Neural progenitor cell (in vitro differentiated cells): ENCODE measurements around the gene PLK2. TPM values are rescaled to one million over a fixed set of nuclear protein-coding genes. Genes with fewer than 3 reads are reported as not detected.

Source experiments
- DNase-seq: peaks from one replicate; pipeline ENCODE4 v3.0.0-alpha.2; 2016; ENCODE audit warnings: low spot score
- H2AFZ ChIP-seq: fragments of 200-600 bp; sonication (generic); replicated peaks from 2 replicates; pipeline ENCODE4 v1.6.1; 2016; ENCODE audit warnings: antibody characterized with exemption
- H3F3A ChIP-seq: fragments of 200-600 bp; sonication (generic); 2 replicates; pipeline ENCODE4 v1.6.1; 2016; ENCODE audit warnings: antibody characterized with exemption, low read depth
- H3K27ac ChIP-seq: fragments of 200-600 bp; sonication (generic); 2 replicates; pipeline ENCODE4 v1.5.1; 2016; ENCODE audit warnings: mild to moderate bottlenecking
- H3K27me3 ChIP-seq: fragments of 200-600 bp; sonication (generic); 2 replicates; pipeline ENCODE4 v1.6.1; 2016; ENCODE audit warnings: mild to moderate bottlenecking, moderate library complexity
- H3K36me3 ChIP-seq: fragments of 200-600 bp; sonication (generic); 2 replicates; pipeline ENCODE4 v1.5.1; 2016
- H3K4me1 ChIP-seq: fragments of 200-600 bp; sonication (generic); 2 replicates; pipeline ENCODE4 v1.6.1; 2016; ENCODE audit warnings: mixed run types
- H3K4me2 ChIP-seq: fragments of 200-600 bp; sonication (generic); 2 replicates; pipeline ENCODE4 v1.6.1; 2016
- H3K4me3 ChIP-seq: fragments of 200-600 bp; sonication (generic); 2 replicates; pipeline ENCODE4 v1.5.1; 2016
- H3K79me2 ChIP-seq: fragments of 200-600 bp; sonication (generic); 2 replicates; pipeline ENCODE4 v1.6.1; 2016; ENCODE audit warnings: low read depth
- H3K9ac ChIP-seq: fragments of 200-600 bp; sonication (generic); 2 replicates; pipeline ENCODE4 v1.6.1; 2016
- H3K9me3 ChIP-seq: fragments of 200-600 bp; sonication (generic); 2 replicates; pipeline ENCODE4 v1.5.1; 2016; ENCODE audit warnings: low read depth
- H4K20me1 ChIP-seq: fragments of 200-600 bp; sonication (generic); 2 replicates; pipeline ENCODE4 v1.6.1; 2016; ENCODE audit warnings: low read depth
- H3K27ac Mint-ChIP-seq: 3 replicates; pipeline ENCODE4 v1.8.0; 2021; ENCODE audit warnings: mixed read lengths
- H3K27me3 Mint-ChIP-seq: 2 replicates; pipeline ENCODE4 v1.8.0; 2022; ENCODE audit warnings: low read depth, mild to moderate bottlenecking, inconsistent platforms, moderate library complexity, mixed read lengths; ENCODE audit not compliant: insufficient read depth
- H3K36me3 Mint-ChIP-seq: 3 replicates; pipeline ENCODE4 v1.8.0; 2021; ENCODE audit warnings: mixed read lengths
- H3K4me1 Mint-ChIP-seq: 3 replicates; pipeline ENCODE4 v1.8.0; 2021; ENCODE audit warnings: mixed read lengths
- H3K4me3 Mint-ChIP-seq: 3 replicates; pipeline ENCODE4 v1.8.0; 2021; ENCODE audit warnings: mild to moderate bottlenecking, moderate library complexity, mixed read lengths
- H3K9me3 Mint-ChIP-seq: 3 replicates; pipeline ENCODE4 v1.8.0; 2020; ENCODE audit warnings: mixed read lengths
- EZH2 ChIP-seq: fragments of 200-600 bp; sonication (generic); IDR thresholded peaks from 2 replicates; pipeline ENCODE4 v1.6.1; 2017; ENCODE audit warnings: antibody characterized with exemption, mild to moderate bottlenecking, moderate library complexity
- EZH2phosphoT487 ChIP-seq: fragments of 200-600 bp; sonication (generic); IDR thresholded peaks from 2 replicates; pipeline ENCODE4 v1.6.1; 2017; ENCODE audit warnings: antibody characterized with exemption
- total RNA-seq: library from RNA; depleted of rRNA; stranded (reverse); fragments of >200 nt; gene quantifications from 2 replicates; pipeline ENCODE4 v1.2.3, GENCODE V29; 2015; ENCODE audit warnings: low replicate concordance
- TF ChIP-seq, protein P1 (sequence below): fragments of 200-600 bp; sonication (generic); IDR thresholded peaks from 2 replicates; pipeline ENCODE4 v1.5.1; 2017; ENCODE audit warnings: antibody characterized with exemption, mild to moderate bottlenecking

Gene PLK2
- total RNA-seq, 1 donor from 2014 or later: 10.1 TPM

DNA sequence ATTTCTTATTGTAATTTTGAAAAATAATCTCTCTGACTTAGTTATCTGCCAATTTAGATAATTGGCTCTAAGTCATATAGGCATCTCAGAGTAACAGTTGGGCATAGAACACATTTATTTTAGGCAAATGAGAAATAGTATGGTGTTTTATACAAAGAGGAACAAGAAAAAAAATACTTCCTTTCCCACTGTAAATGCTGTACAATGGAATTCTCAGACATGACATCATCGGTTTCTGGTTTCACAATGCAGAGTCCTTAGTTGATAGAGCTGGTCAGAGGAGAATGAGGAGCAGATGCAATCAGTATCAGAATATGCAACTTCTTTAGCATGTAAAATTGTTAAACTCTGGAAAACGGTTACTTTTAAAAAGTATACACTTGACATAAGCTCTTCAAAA lies 49.4 kb downstream of the PLK2 start:
- Histone ChIP-seq H3K4me1 (no peaks in the 10 kb centered on the region), H3K27me3 (no peaks in the 10 kb centered on the region), H3K9me3 (no peaks in the 10 kb centered on the region), H3K79me2 (no peaks in the 10 kb centered on the region), H4K20me1 (no peaks in the 10 kb centered on the region), H2AFZ (no peak overlapping the region), H3K4me3 (no peak overlapping the region), H3K9ac (no peak overlapping the region), H3K27ac (no peak overlapping the region), H3F3A (no peaks in the 10 kb centered on the region), H3K4me2 (no peak overlapping the region), H3K36me3 (no peaks in the 10 kb centered on the region)
- H3K4me3 Mint-ChIP-seq: no peak overlapping the region
- no peak for DNase-seq
- no peak overlapping the region for H3K27ac Mint-ChIP-seq
- H3K9me3 Mint-ChIP-seq: no peaks in the 10 kb centered on the region
- TF ChIP-seq EZH2 (no peak), EZH2phosphoT487 (no peak)
- TF ChIP-seq, protein P1, sequence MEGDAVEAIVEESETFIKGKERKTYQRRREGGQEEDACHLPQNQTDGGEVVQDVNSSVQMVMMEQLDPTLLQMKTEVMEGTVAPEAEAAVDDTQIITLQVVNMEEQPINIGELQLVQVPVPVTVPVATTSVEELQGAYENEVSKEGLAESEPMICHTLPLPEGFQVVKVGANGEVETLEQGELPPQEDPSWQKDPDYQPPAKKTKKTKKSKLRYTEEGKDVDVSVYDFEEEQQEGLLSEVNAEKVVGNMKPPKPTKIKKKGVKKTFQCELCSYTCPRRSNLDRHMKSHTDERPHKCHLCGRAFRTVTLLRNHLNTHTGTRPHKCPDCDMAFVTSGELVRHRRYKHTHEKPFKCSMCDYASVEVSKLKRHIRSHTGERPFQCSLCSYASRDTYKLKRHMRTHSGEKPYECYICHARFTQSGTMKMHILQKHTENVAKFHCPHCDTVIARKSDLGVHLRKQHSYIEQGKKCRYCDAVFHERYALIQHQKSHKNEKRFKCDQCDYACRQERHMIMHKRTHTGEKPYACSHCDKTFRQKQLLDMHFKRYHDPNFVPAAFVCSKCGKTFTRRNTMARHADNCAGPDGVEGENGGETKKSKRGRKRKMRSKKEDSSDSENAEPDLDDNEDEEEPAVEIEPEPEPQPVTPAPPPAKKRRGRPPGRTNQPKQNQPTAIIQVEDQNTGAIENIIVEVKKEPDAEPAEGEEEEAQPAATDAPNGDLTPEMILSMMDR: no peak
- H3K4me1 Mint-ChIP-seq: peaks cover 4% of the 10 kb centered on the region
- no peaks in the 10 kb centered on the region for H3K36me3 Mint-ChIP-seq
- no peaks in the 10 kb centered on the region for H3K27me3 Mint-ChIP-seq

DNA sequence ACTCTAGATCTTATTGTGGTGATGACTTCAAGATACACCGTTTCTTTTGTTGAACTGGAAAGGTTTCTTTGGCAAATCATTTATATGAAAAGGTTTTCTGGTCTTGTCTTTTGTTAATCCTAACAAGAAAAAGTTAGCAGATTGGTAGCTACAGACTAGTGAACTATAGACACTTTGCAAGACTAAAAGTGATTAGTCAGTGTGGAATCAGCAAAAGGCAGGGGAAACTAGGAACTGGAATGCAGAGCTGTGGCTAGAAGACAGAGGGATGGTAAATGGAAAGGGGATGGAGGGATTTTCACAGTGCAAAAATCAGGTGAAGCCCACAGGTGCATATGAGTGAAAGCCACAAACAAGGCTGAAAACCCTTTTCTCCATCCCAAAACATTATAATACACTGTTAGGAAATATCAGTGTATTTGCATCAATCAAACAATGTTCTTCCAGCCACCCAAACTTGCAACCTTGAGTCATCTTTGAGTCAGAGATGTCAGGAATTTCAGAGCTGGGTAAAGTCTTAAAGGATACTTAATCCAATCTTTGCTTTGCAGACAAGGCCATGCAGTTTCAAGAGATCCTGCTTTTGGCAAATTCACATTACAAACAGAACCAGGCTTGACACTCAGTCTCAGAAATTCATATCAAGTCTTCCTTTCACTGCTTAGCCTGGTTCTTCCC lies 52.7 kb downstream of the PLK2 start:
- no peaks in the 10 kb centered on the region for H3K9me3 ChIP-seq
- H3K9me3 Mint-ChIP-seq: no peaks in the 10 kb centered on the region
- no peaks in the 10 kb centered on the region for H3K27me3 ChIP-seq
- H3K4me1 ChIP-seq: no peaks in the 10 kb centered on the region
- H3K79me2 ChIP-seq: no peaks in the 10 kb centered on the region
- H4K20me1 ChIP-seq: no peaks in the 10 kb centered on the region
- H3F3A ChIP-seq: no peaks in the 10 kb centered on the region
- H3K4me3 Mint-ChIP-seq: no peak overlapping the region
- H3K4me1 Mint-ChIP-seq: no peaks in the 10 kb centered on the region
- TF ChIP-seq, protein P1: no peak
- TF ChIP-seq EZH2: no peak
- no peak for TF ChIP-seq EZH2phosphoT487
- H3K9ac ChIP-seq: no peak overlapping the region
- H3K27ac Mint-ChIP-seq: no peak overlapping the region
- H2AFZ ChIP-seq: no peak overlapping the region
- H3K36me3 Mint-ChIP-seq: no peaks in the 10 kb centered on the region
- no peak overlapping the region for H3K4me2 ChIP-seq
- no peaks in the 10 kb centered on the region for H3K36me3 ChIP-seq
- no peak for DNase-seq
- H3K27me3 Mint-ChIP-seq: no peaks in the 10 kb centered on the region
- no peak overlapping the region for H3K27ac ChIP-seq
- H3K4me3 ChIP-seq: no peak overlapping the region

GRCh38 chr5:58406394-58406793 lies 53.5 kb downstream of the PLK2 start:
- H3K4me3 ChIP-seq: no peak overlapping the region
- no peak overlapping the region for H3K27ac ChIP-seq
- H3K9ac ChIP-seq: no peak overlapping the region
- H3K9me3 ChIP-seq: no peaks in the 10 kb centered on the region
- H3K36me3 ChIP-seq: no peaks in the 10 kb centered on the region
- Mint-ChIP-seq H3K4me1 (no peaks in the 10 kb centered on the region), H3K9me3 (no peaks in the 10 kb centered on the region), H3K36me3 (no peaks in the 10 kb centered on the region), H3K4me3 (no peak overlapping the region), H3K27me3 (no peaks in the 10 kb centered on the region), H3K27ac (no peak overlapping the region)
- TF ChIP-seq, protein P1: no peak
- TF ChIP-seq EZH2phosphoT487 (no peak), EZH2 (no peak)
- no peak overlapping the region for H3K4me2 ChIP-seq
- no peak for DNase-seq
- no peaks in the 10 kb centered on the region for H3K4me1 ChIP-seq
- no peaks in the 10 kb centered on the region for H4K20me1 ChIP-seq
- H3K27me3 ChIP-seq: no peaks in the 10 kb centered on the region
- H3K79me2 ChIP-seq: no peaks in the 10 kb centered on the region
- H2AFZ ChIP-seq: peak overlapping the region; percentile 3
- no peaks in the 10 kb centered on the region for H3F3A ChIP-seq
